Smooth muscle cell (in vitro differentiated cells): ENCODE data around the gene PAGE2. TPM values are rescaled to one million over a fixed set of nuclear protein-coding genes. Genes with fewer than 3 reads are reported as not detected.
"Not testable (repeated sequence)": the region's sequence is repeated elsewhere in the genome, so short reads cannot be mapped to it uniquely, and the experiment has no call there.

Experiments
- DNase-seq: peaks from one replicate; lab custom pipeline; 2025; ENCODE audit not compliant: unreplicated experiment; lab: John Stamatoyannopoulos, UW
- H2AFZ ChIP-seq: fragments of 200-600 bp; sonication (generic); 2 replicates; pipeline ENCODE4 v1.6.0; 2016; ENCODE audit warnings: antibody characterized with exemption, low read depth, mild to moderate bottlenecking
- H3F3A ChIP-seq: fragments of 200-600 bp; sonication (generic); 2 replicates; pipeline ENCODE4 v1.6.0; 2017; ENCODE audit warnings: antibody characterized with exemption, low read depth
- H3K27ac ChIP-seq: fragments of 200-600 bp; sonication (generic); 2 replicates; pipeline ENCODE4 v1.5.1; 2016; ENCODE audit warnings: low read depth, mild to moderate bottlenecking
- H3K27me3 ChIP-seq: fragments of 200-600 bp; sonication (generic); 2 replicates; pipeline ENCODE4 v1.6.1; 2016; ENCODE audit warnings: low read depth, mild to moderate bottlenecking
- H3K36me3 ChIP-seq: fragments of 200-600 bp; sonication (generic); 2 replicates; pipeline ENCODE4 v1.5.1; 2016; ENCODE audit warnings: low read depth
- H3K4me1 ChIP-seq: fragments of 200-600 bp; sonication (generic); 2 replicates; pipeline ENCODE4 v1.5.1; 2016; ENCODE audit warnings: low read depth
- H3K4me2 ChIP-seq: fragments of 200-600 bp; sonication (generic); 2 replicates; pipeline ENCODE4 v1.6.0; 2016; ENCODE audit warnings: mild to moderate bottlenecking
- H3K4me3 ChIP-seq: fragments of 200-600 bp; sonication (generic); 2 replicates; pipeline ENCODE4 v1.5.1; 2016; ENCODE audit warnings: mild to moderate bottlenecking
- H3K79me2 ChIP-seq: fragments of 200-600 bp; sonication (generic); 2 replicates; pipeline ENCODE4 v1.6.0; 2016; ENCODE audit warnings: low read depth, mild to moderate bottlenecking
- H3K9ac ChIP-seq: fragments of 200-600 bp; sonication (generic); 2 replicates; pipeline ENCODE4 v1.6.0; 2016; ENCODE audit warnings: low read depth
- H3K9me3 ChIP-seq: fragments of 200-600 bp; sonication (generic); replicated peaks from 2 replicates; pipeline ENCODE4 v1.5.1; 2016; ENCODE audit warnings: low read depth
- H4K20me1 ChIP-seq: fragments of 200-600 bp; sonication (generic); 2 replicates; pipeline ENCODE4 v1.6.0; 2016; ENCODE audit warnings: low read depth
- CTCF ChIP-seq: fragments of 200-600 bp; sonication (generic); IDR thresholded peaks from 2 replicates; pipeline ENCODE4 v1.5.1; 2017; ENCODE audit warnings: borderline replicate concordance, mild to moderate bottlenecking, antibody characterized with exemption; ENCODE audit not compliant: insufficient read depth, poor library complexity, severe bottlenecking
- WGBS: methylation state at CpG from one replicate; pipeline ENCODE4 v1.1.7; 2016; ENCODE audit warnings: low lambda C conversion rate; 5-methylcytosine and 5-hydroxymethylcytosine counted together
- polyA plus RNA-seq: library from polyadenylated mRNA; unstranded; fragments of >200 nt; fragmentation: Nextera tagmentation; extraction: Ambion mirVana; gene quantifications from 2 replicates; pipeline ENCODE4 v1.2.1, GENCODE V29; 2016
- total RNA-seq: library from RNA; depleted of rRNA; stranded (reverse); fragments of >200 nt; gene quantifications from 2 replicates; pipeline ENCODE4 v1.2.3, GENCODE V29; 2014

PAGE2 gene
- total and polyA plus RNA-seq, 2 experiments from 2014 or later, result not detected

DNA sequence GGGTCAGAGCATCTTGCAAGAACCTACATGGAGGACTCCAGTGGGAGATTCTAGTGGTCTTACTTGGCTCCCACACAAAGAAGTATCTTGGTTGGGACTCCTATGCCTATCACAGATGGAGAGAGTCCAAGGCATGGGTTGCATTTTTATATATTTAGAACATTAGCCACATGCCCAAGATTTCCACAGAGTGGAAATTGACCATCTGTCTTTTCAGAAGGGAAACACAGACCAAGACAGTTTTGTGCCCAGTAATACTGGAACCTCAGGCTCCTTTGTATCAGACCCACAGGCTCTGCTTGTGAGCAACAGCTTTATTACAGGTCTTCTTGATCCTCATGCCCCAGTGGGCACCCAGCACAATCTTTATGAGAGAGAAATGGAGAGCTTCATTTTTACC is 43.6 kb downstream of the PAGE2 start:
- no peak overlapping the region for H3K9ac ChIP-seq
- H3K4me3 ChIP-seq, result no peak overlapping the region
- no peaks in the 10 kb centered on the region for H3F3A ChIP-seq
- H3K4me2 ChIP-seq, result no peak overlapping the region
- no peaks in the 10 kb centered on the region for H3K36me3 ChIP-seq
- no peaks in the 10 kb centered on the region for H3K27me3 ChIP-seq
- no peaks in the 10 kb centered on the region for H3K79me2 ChIP-seq
- no peak for TF ChIP-seq CTCF
- no peaks in the 10 kb centered on the region for H3K9me3 ChIP-seq
- H2AFZ ChIP-seq, result no peak overlapping the region
- H3K27ac ChIP-seq, result no peak overlapping the region
- no peaks in the 10 kb centered on the region for H4K20me1 ChIP-seq
- no peaks in the 10 kb centered on the region for H3K4me1 ChIP-seq
- no peak for DNase-seq

DNA sequence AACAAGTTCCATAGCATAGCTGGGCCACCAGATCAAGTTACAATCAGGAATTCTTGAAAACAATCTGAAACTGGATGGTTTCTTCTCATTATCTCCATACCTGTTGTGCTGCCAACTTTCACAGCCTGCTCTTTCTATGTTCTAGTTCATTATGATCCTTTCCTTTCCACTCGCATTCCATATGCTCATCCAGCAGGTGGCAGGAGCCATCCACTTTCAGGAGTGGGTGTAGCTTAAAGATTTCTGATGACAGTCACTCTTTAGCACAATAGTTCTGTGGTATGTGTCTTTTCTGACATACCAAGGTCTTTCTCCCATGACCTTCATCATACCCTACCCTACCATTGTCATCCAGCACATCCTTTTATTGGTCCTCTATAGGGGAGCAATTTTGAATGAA is 46.4 kb downstream of the PAGE2 start:
- Histone ChIP-seq H4K20me1 (no peaks in the 10 kb centered on the region), H3K27me3 (no peaks in the 10 kb centered on the region), H3K4me2 (no peak overlapping the region), H3K36me3 (no peaks in the 10 kb centered on the region), H3K4me3 (no peak overlapping the region), H3F3A (no peaks in the 10 kb centered on the region), H2AFZ (no peak overlapping the region), H3K79me2 (no peaks in the 10 kb centered on the region), H3K4me1 (no peaks in the 10 kb centered on the region), H3K27ac (no peak overlapping the region), H3K9ac (no peak overlapping the region), H3K9me3 (no peaks in the 10 kb centered on the region)
- peak; percentile 52 for TF ChIP-seq CTCF
- WGBS, result 39% methylated on average over 1 of the region's 1 CpG
- no peak for DNase-seq

DNA sequence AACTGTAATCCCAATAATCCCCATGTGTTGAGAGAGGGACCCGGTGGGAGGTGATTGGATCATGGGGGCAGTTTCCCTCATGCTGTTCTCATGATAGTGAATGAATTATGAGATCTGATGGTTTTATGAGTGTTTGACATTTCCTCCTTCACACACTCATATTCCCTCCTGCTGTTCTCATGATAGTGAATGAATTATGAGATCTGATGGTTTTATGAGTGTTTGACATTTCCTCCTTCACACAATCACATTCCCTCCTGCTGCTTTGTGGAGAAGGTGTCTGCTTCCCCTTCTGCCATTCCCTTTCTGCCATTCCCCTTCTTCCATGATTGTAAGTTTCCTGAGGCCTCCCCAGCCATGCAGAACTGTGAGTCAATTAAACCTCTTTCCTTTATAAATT is 52.0 kb downstream of the PAGE2 start:
- H3K36me3 ChIP-seq, H3K4me2 ChIP-seq, H3K27ac ChIP-seq, H2AFZ ChIP-seq, H3K9me3 ChIP-seq, H3K9ac ChIP-seq, H4K20me1 ChIP-seq, H3K79me2 ChIP-seq, H3K27me3 ChIP-seq, H3F3A ChIP-seq, DNase-seq, H3K4me3 ChIP-seq, H3K4me1 ChIP-seq: not testable (repeated sequence)
- WGBS, result 67% methylated on average over 1 of the region's 1 CpG

Other genes with a start within 250 kb of the PAGE2 start
- gene TRO, start 168.2 kb upstream of the PAGE2 start, total RNA-seq, result 60.0 and 78.7 TPM in 2 replicates
- 84.6 and 98.6 TPM in 2 replicates for gene TRO, start 168.2 kb upstream of the PAGE2 start, polyA plus RNA-seq
- not detected in 2 replicates for gene PFKFB1, start 94.8 kb upstream of the PAGE2 start, total RNA-seq
- 0.37 and 0.42 TPM in 2 replicates for gene PFKFB1, start 94.8 kb upstream of the PAGE2 start, polyA plus RNA-seq
- gene APEX2, start 88.7 kb upstream of the PAGE2 start, total RNA-seq, result 9.3 and 16.5 TPM in 2 replicates
- gene APEX2, start 88.7 kb upstream of the PAGE2 start, polyA plus RNA-seq, result 16.1 and 22.5 TPM in 2 replicates
- not detected in 2 replicates for gene ALAS2, start 58.0 kb upstream of the PAGE2 start, total RNA-seq
- not detected in 2 replicates for gene ALAS2, start 58.0 kb upstream of the PAGE2 start, polyA plus RNA-seq
- not detected in 2 replicates for gene PAGE2B, start 14.0 kb upstream of the PAGE2 start, total RNA-seq
- gene PAGE2B, start 14.0 kb upstream of the PAGE2 start, polyA plus RNA-seq, result not detected in 2 replicates
- gene PAGE5, start 131.3 kb downstream of the PAGE2 start, total RNA-seq, result not detected in 2 replicates
- gene PAGE5, start 131.3 kb downstream of the PAGE2 start, polyA plus RNA-seq, result not detected in 2 replicates
- gene PAGE3, start 175.9 kb downstream of the PAGE2 start, total RNA-seq, result not detected in 2 replicates
- gene PAGE3, start 175.9 kb downstream of the PAGE2 start, polyA plus RNA-seq, result not detected in 2 replicates